Measurements from ENCODE around the gene PMS1.

- no peak for TF ChIP-seq CTCF (IDR thresholded peaks at IDR 0.05; ENCODE audit: insufficient read depth, low read length)
- no peak for TF ChIP-seq POLR2AphosphoS5 (IDR thresholded peaks at IDR 0.05; ENCODE audit: low read depth)
- no peak for TF ChIP-seq GABPA (IDR thresholded peaks at IDR 0.05; ENCODE audit: low read depth)
Observed at GRCh38 chr2:189799531-189799930, 15.3 kb downstream of the PMS1 start.
